B cell (primary cell): ENCODE data around the gene NUAK1. TPM values are rescaled to one million over a fixed set of nuclear protein-coding genes. Genes with fewer than 3 reads are reported as not detected.

Experiments
- ATAC-seq: fragments of 200-7000 bp; cut with Tn5 transposase; one replicate; pipeline ENCODE4 v1.10.0; 2021; ENCODE audit warnings: low read depth, mild to moderate bottlenecking, moderate number of reproducible peaks, moderate library complexity
- CTCF ChIA-PET: fragments of 350-600 bp; sonication (Branson Sonifier 250); formaldehyde crosslinking; loops from one replicate; lab custom pipeline; 2021; ENCODE audit warnings: antibody characterized with exemption, inconsistent platforms; lab: Charles Lee
- POLR2A ChIA-PET: fragments of 350-600 bp; sonication (Branson Sonifier 250); formaldehyde crosslinking; loops from one replicate; lab custom pipeline; 2021; ENCODE audit warnings: antibody characterized with exemption; lab: Charles Lee
- DNase-seq: peaks from one replicate; pipeline ENCODE4 v3.0.0; 2013
- H2AFZ ChIP-seq: 2 replicates; pipeline ENCODE4 v1.6.1; 2012; ENCODE audit warnings: mild to moderate bottlenecking, low read depth, low read length; ENCODE audit not compliant: insufficient read depth, poor library complexity, severe bottlenecking
- H3K27ac ChIP-seq, 2 donors: 1 replicate in 1 of 2; 2 replicates in 1 of 2; pipeline ENCODE4 v1.5.1; 2012 to 2013; ENCODE audit warnings: low read length in 2 of 2, mild to moderate bottlenecking in 2 of 2, moderate library complexity in 1 of 2
- H3K27me3 ChIP-seq, 4 experiments: fragments of 200-600 bp in 1 of 4; sonication (generic) in 1 of 4; replicated peaks in 1 of 4; 1 replicate in 2 of 4; 2 replicates in 2 of 4; pipeline versions ENCODE4 v1.6.1 to v1.7.0; 2013 to 2016; ENCODE audit warnings: low read length in 3 of 4, mild to moderate bottlenecking in 2 of 4, mixed read lengths in 1 of 4, moderate library complexity in 1 of 4; ENCODE audit not compliant: insufficient read depth in 4 of 4, control insufficient read depth in 3 of 4; ENCODE audit errors: control extremely low read depth in 1 of 4
- H3K36me3 ChIP-seq, 2 experiments: replicated peaks in 1 of 2; 1 replicate in 1 of 2; 2 replicates in 1 of 2; pipeline versions ENCODE4 v1.6.1 to v1.7.1; 2013; ENCODE audit warnings: low read length in 1 of 2; ENCODE audit not compliant: insufficient read depth in 2 of 2, control insufficient read depth in 1 of 2; ENCODE audit errors: control extremely low read depth in 1 of 2, extremely low read depth in 1 of 2
- H3K4me1 ChIP-seq, 2 donors: fragments of 200-600 bp in 1 of 2; sonication (generic) in 1 of 2; 1 replicate in 1 of 2; 2 replicates in 1 of 2; pipeline versions ENCODE4 v1.5.1 to v1.6.1; 2013 to 2017; ENCODE audit warnings: low read length in 2 of 2; ENCODE audit not compliant: control insufficient read depth in 2 of 2, insufficient read depth in 2 of 2
- H3K4me2 ChIP-seq: replicated peaks from 2 replicates; pipeline ENCODE3; 2012; ENCODE audit warnings: mild to moderate bottlenecking, low read depth, low read length; ENCODE audit not compliant: poor library complexity, severe bottlenecking
- H3K4me3 ChIP-seq, 5 experiments: fragments of 200-600 bp in 1 of 5; sonication (generic) in 1 of 5; 1 replicate in 3 of 5; 2 replicates in 2 of 5; pipeline versions ENCODE4 v1.5.1 to v1.7.0; 2011 to 2016; ENCODE audit warnings: low read length in 4 of 5, mild to moderate bottlenecking in 4 of 5, low read depth in 2 of 5, control low read depth in 1 of 5, moderate library complexity in 1 of 5; ENCODE audit not compliant: insufficient read depth in 1 of 5; ENCODE audit errors: control extremely low read depth in 1 of 5, extremely low read depth in 1 of 5
- H3K79me2 ChIP-seq: fragments of 200-600 bp; sonication (generic); one replicate; pipeline ENCODE4 v1.6.0; 2016; ENCODE audit warnings: low read length; ENCODE audit not compliant: control insufficient read depth, insufficient read depth
- H3K9ac ChIP-seq: fragments of 200-600 bp; sonication (generic); 2 replicates; pipeline ENCODE4 v1.6.1; 2017; ENCODE audit warnings: mild to moderate bottlenecking, low read length, moderate library complexity
- H3K9me3 ChIP-seq, 3 donors: one replicate each; pipeline versions ENCODE4 v1.6.1 to v1.7.1; 2013; ENCODE audit warnings: low read length in 2 of 3; ENCODE audit not compliant: control insufficient read depth in 2 of 3, insufficient read depth in 1 of 3; ENCODE audit errors: control extremely low read depth in 1 of 3
- H4K20me1 ChIP-seq: 2 replicates; pipeline ENCODE4 v1.6.0; 2012; ENCODE audit warnings: mild to moderate bottlenecking, low read length; ENCODE audit not compliant: insufficient read depth, control insufficient read depth, poor library complexity, severe bottlenecking
- H3K27ac Mint-ChIP-seq: one replicate; pipeline ENCODE4 v1.8.0; 2021; ENCODE audit warnings: mixed read lengths
- H3K27me3 Mint-ChIP-seq: one replicate; pipeline ENCODE4 v1.8.0; 2021; ENCODE audit warnings: mixed read lengths
- H3K4me1 Mint-ChIP-seq: one replicate; pipeline ENCODE4 v1.8.0; 2021; ENCODE audit warnings: mixed read lengths
- H3K4me3 Mint-ChIP-seq: one replicate; pipeline ENCODE4 v1.8.0; 2021; ENCODE audit warnings: mixed read lengths
- H3K9me3 Mint-ChIP-seq: one replicate; pipeline ENCODE4 v1.8.0; 2022; ENCODE audit warnings: mixed read lengths; ENCODE audit not compliant: insufficient read depth
- EZH2 ChIP-seq: IDR thresholded peaks from 2 replicates; pipeline ENCODE4 v1.6.1; 2012; ENCODE audit warnings: borderline replicate concordance, low read depth, mild to moderate bottlenecking, moderate library complexity, low read length; ENCODE audit not compliant: insufficient read depth, poor library complexity, severe bottlenecking
- WGBS: methylation state at CpG from one replicate; pipeline ENCODE4 v1.1.5; 2013; ENCODE audit warnings: missing lambda C conversion rate; ENCODE audit not compliant: insufficient coverage; 5-methylcytosine and 5-hydroxymethylcytosine counted together
- intact Hi-C: fragments of 100-400 bp; cut with micrococcal nuclease; formaldehyde crosslinking; loops from one replicate; pipeline ENCODE4 v1.10.0; 2022
- polyA plus RNA-seq: library from polyadenylated mRNA; depleted of rRNA; stranded (reverse); fragments of >200 nt; gene quantifications from 2 replicates; pipeline ENCODE4 v1.2.3, GENCODE V29; 2012
- total RNA-seq, 2 donors: library from RNA; stranded (reverse); fragments of 120-200 nt in 1 of 2; gene quantifications; 1 replicate in 1 of 2; 2 replicates in 1 of 2; pipeline versions ENCODE4 v1.2.3 to v1.2.4, GENCODE V29; 2013 to 2022
- TF ChIP-seq, protein P1 (sequence below): fragments of 200-600 bp; IDR thresholded peaks from one replicate; pipeline ENCODE4 v1.8.0; 2022; ENCODE audit warnings: antibody characterized with exemption, mild to moderate bottlenecking

Gene NUAK1
- total and polyA plus RNA-seq, 2 donors (not counting 1 experiment from before 2014, with no cell fraction given) = not detected

DNA sequence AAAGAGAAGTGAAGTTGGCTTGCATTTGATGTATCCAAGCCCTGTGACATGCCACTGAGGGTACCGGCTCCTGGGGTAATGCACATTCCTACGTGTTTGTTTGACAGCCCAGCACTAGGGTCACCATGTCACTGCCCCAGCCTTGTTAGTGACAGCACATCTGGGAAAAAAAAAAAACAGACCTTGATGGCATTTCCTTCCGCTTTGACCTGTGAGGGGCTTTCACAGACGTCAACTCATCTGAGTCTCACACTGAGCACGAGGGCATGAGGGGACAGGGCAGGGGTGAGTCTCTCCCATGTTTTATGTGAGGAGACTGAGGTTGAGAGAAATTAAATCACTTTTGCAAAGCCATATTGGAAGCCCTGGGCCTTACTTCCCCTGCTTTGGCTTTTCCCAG, 111.5 kb downstream of the NUAK1 start:
- Histone ChIP-seq H3K4me1 (no peaks in the 10 kb centered on the region), H3K4me2 (no peak overlapping the region), H3K79me2 (no peaks in the 10 kb centered on the region), H3K9ac (no peak overlapping the region), H3K4me3 (no peak overlapping the region), H3K27ac (no peak overlapping the region), H3K36me3 (no peaks in the 10 kb centered on the region), H3K9me3 (no peaks in the 10 kb centered on the region), H4K20me1 (no peaks in the 10 kb centered on the region), H3K27me3 (no peaks in the 10 kb centered on the region), H2AFZ (no peak overlapping the region)
- POLR2A ChIA-PET = no interaction called here
- CTCF ChIA-PET = no interaction called here
- no peak for ATAC-seq
- no peak for DNase-seq
- peaks cover 9% of the 10 kb centered on the region for H3K27me3 Mint-ChIP-seq
- intact Hi-C loops = no loop called here
- TF ChIP-seq, protein P1, sequence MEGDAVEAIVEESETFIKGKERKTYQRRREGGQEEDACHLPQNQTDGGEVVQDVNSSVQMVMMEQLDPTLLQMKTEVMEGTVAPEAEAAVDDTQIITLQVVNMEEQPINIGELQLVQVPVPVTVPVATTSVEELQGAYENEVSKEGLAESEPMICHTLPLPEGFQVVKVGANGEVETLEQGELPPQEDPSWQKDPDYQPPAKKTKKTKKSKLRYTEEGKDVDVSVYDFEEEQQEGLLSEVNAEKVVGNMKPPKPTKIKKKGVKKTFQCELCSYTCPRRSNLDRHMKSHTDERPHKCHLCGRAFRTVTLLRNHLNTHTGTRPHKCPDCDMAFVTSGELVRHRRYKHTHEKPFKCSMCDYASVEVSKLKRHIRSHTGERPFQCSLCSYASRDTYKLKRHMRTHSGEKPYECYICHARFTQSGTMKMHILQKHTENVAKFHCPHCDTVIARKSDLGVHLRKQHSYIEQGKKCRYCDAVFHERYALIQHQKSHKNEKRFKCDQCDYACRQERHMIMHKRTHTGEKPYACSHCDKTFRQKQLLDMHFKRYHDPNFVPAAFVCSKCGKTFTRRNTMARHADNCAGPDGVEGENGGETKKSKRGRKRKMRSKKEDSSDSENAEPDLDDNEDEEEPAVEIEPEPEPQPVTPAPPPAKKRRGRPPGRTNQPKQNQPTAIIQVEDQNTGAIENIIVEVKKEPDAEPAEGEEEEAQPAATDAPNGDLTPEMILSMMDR = no peak
- TF ChIP-seq EZH2 = no peak
- H3K4me3 Mint-ChIP-seq = no peak overlapping the region
- no peaks in the 10 kb centered on the region for H3K9me3 Mint-ChIP-seq
- 79% methylated on average over 5 of the region's 5 CpGs for WGBS
- no peaks in the 10 kb centered on the region for H3K4me1 Mint-ChIP-seq
- H3K27ac Mint-ChIP-seq = no peak overlapping the region

DNA sequence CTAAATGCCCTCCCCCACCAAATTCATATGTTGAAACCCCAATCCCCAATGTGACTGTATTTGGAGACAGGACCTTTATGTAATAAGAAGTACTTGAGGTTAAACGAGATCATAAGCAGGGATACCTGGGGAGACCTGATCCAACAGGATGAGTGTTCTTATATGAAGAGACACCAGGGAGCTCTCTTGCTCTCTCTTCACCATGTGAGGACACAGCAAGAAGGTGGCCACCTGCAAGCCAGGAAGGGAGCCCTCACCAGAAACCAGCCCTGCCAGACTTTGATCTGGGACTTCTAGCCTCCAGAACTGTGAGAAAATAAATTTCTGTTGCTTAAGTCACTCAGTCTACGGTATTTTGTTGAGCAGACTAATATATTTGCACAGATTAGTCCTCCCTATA, 113.6 kb downstream of the NUAK1 start:
- DNase-seq (no peak), ATAC-seq (no peak)
- Histone ChIP-seq H3K27ac (no peak overlapping the region), H3K79me2 (no peaks in the 10 kb centered on the region), H3K9me3 (no peaks in the 10 kb centered on the region), H4K20me1 (no peaks in the 10 kb centered on the region), H2AFZ (no peak overlapping the region), H3K4me1 (no peaks in the 10 kb centered on the region), H3K4me2 (no peak overlapping the region), H3K9ac (no peak overlapping the region), H3K36me3 (no peaks in the 10 kb centered on the region), H3K27me3 (no peaks in the 10 kb centered on the region), H3K4me3 (no peak overlapping the region)
- Mint-ChIP-seq H3K27ac (no peak overlapping the region), H3K4me3 (no peak overlapping the region), H3K4me1 (no peaks in the 10 kb centered on the region), H3K9me3 (no peaks in the 10 kb centered on the region), H3K27me3 (peaks cover 11% of the 10 kb centered on the region)
- CTCF ChIA-PET = interaction anchor here (0.9 kb wide), 1 partner anchor 19 kb away, joined by 4 read pairs; no protein-coding TSS in a partner anchor
- no CpG with 5 or more reads among the region's 2 CpGs for WGBS
- POLR2A ChIA-PET = no interaction called here
- TF ChIP-seq EZH2 = no peak
- TF ChIP-seq, protein P1 = no peak
- intact Hi-C loops = no loop called here
